H7 (cell line): ENCODE data around the gene PEMT. TPM values are rescaled to one million over a fixed set of nuclear protein-coding genes. Genes with fewer than 3 reads are reported as not detected.
A peak's percentile ranks its signal among the peaks of the same experiment; 100 is the strongest.

Source experiments
- DNase-seq: peaks from one replicate; pipeline ENCODE4 v3.0.0; 2012
- H3K27me3 ChIP-seq: 2 replicates; pipeline ENCODE4 v1.6.0; 2011; ENCODE audit warnings: mild to moderate bottlenecking, low read length; ENCODE audit not compliant: control insufficient read depth, insufficient read depth
- H3K36me3 ChIP-seq: replicated peaks from 2 replicates; pipeline ENCODE4 v1.5.1; 2011; ENCODE audit warnings: low read length; ENCODE audit not compliant: control insufficient read depth, insufficient read depth
- H3K4me3 ChIP-seq: 2 replicates; pipeline ENCODE4 v1.5.1; 2011; ENCODE audit warnings: low read depth, mild to moderate bottlenecking, control low read depth, low read length, moderate library complexity; ENCODE audit not compliant: insufficient read depth
- total RNA-seq: library from RNA; depleted of rRNA; stranded (reverse); fragments of >200 nt; shearing (Covaris generic); gene quantifications from 2 replicates; pipeline ENCODE4 v1.2.3, GENCODE V29; 2014

The PEMT gene
- total RNA-seq, 1 experiment from 2014 or later: 99.1 TPM

GRCh38 chr17:17545984-17546383 lies 45.5 kb downstream of the PEMT start:
- no peaks in the 10 kb centered on the region for H3K36me3 ChIP-seq
- no peak for DNase-seq
- H3K27me3 ChIP-seq: no peaks in the 10 kb centered on the region
- H3K4me3 ChIP-seq: no peak overlapping the region

- no peak for DNase-seq
- no peaks in the 10 kb centered on the region for H3K27me3 ChIP-seq
These were observed 46.3 kb downstream of the PEMT start for GRCh38 chr17:17545031-17545820.

DNA sequence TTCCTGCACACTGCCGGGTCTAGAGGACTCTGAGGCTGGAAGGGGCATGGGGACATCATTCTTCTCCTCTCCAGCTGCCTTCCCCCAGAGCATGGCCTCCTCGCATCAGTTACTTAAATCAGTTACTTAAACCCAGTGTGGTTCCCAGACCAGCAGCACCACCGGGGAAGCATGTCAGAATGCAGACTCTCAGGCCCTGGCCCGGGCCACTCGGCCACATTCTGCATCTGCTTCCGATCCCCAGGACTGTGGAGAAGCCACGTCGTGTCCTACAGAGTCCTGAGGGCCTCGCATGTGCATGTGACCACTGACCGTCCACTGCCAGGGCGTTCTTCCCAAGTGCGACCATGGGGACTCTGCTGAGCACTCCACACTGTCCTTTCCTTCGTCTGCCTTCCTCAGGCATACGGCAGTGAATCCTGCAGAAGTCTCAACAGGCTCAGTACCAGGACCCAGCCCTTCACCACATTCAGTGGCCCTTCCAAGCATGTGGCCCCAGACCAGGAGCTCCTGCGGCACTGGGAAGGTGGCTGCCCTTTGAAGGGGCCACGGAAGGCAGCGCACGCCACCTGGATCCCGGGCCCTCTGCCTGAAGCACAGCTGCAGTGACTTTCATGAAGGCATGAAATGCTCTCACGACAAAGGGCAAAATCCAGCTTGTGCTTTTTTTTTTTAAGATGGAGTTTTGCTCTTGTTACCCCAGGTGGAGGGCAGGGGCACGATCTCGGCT lies 48.4 kb downstream of the PEMT start:
- Histone ChIP-seq H3K36me3 (no peaks in the 10 kb centered on the region), H3K4me3 (no peak overlapping the region), H3K27me3 (no peaks in the 10 kb centered on the region)
- no peak for DNase-seq

More at GRCh38 chr17:17545031-17545820, 46.3 kb downstream of the PEMT start:
- Histone ChIP-seq H3K4me3 (no peak overlapping the region), H3K36me3 (no peaks in the 10 kb centered on the region)

GRCh38 chr17:17541640-17542001 lies 49.9 kb downstream of the PEMT start:
- Histone ChIP-seq H3K4me3 (no peak overlapping the region), H3K27me3 (no peaks in the 10 kb centered on the region), H3K36me3 (no peaks in the 10 kb centered on the region)
- no peak for DNase-seq

- no peaks in the 10 kb centered on the region for H3K36me3 ChIP-seq
- H3K4me3 ChIP-seq: no peak overlapping the region
- H3K27me3 ChIP-seq: no peaks in the 10 kb centered on the region
- DNase-seq: no peak
These were observed 50.4 kb downstream of the PEMT start for GRCh38 chr17:17540935-17541639.

DNA sequence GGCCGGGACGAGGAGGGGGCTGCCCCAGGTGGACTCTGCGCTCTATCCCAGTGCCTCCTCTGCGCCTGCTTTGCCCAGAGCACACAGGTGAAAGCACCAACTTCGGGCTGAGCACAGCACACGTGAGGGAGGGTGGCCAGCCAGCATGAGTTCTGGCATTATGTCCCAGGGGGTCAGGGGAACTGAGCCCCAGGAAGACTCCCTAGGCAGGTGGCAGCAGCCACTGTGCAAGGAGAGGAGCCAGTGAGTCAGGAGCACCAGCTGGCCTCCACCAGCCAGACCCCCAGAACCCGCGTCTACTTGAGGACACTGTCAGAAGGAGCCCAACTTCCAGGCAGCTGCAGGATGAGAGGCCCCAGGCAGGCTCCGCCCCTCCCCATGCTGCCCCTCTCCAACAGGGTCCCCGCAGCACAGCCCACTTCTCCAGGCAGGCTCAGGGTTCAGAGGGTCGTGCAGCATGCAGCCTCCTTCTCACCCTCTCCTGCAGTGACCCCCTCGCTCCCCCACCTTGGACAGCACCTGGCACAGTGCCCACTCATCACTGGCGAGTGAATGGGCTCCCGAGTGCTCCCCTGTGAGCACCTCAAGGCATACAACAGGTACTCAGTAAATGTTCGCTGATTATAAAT lies 51.1 kb downstream of the PEMT start:
- Histone ChIP-seq H3K27me3 (no peaks in the 10 kb centered on the region), H3K36me3 (no peaks in the 10 kb centered on the region), H3K4me3 (no peak overlapping the region)
- peak; percentile 84 for DNase-seq

DNA sequence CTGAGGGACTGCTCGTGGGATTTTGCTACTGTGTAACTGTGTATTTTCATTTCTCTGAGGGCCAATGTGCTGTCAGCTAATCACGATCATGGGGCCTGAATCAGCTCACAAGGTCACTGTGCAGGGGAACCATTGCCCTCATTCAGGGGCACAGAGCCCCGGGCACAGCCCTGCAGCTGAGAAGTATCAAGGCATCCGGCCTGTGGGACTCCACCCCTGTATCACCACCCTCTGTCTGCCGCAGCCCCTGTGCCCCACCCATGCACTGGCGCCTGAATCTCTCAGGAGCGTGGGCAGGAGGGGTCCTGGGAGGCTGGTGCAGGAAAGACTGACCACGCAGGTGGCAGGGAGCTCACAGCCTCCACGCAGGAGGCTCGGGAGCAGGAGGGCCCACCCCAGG lies 51.9 kb downstream of the PEMT start:
- H3K36me3 ChIP-seq: no peaks in the 10 kb centered on the region
- no peak for DNase-seq
- H3K4me3 ChIP-seq: no peak overlapping the region
- H3K27me3 ChIP-seq: no peaks in the 10 kb centered on the region

DNA sequence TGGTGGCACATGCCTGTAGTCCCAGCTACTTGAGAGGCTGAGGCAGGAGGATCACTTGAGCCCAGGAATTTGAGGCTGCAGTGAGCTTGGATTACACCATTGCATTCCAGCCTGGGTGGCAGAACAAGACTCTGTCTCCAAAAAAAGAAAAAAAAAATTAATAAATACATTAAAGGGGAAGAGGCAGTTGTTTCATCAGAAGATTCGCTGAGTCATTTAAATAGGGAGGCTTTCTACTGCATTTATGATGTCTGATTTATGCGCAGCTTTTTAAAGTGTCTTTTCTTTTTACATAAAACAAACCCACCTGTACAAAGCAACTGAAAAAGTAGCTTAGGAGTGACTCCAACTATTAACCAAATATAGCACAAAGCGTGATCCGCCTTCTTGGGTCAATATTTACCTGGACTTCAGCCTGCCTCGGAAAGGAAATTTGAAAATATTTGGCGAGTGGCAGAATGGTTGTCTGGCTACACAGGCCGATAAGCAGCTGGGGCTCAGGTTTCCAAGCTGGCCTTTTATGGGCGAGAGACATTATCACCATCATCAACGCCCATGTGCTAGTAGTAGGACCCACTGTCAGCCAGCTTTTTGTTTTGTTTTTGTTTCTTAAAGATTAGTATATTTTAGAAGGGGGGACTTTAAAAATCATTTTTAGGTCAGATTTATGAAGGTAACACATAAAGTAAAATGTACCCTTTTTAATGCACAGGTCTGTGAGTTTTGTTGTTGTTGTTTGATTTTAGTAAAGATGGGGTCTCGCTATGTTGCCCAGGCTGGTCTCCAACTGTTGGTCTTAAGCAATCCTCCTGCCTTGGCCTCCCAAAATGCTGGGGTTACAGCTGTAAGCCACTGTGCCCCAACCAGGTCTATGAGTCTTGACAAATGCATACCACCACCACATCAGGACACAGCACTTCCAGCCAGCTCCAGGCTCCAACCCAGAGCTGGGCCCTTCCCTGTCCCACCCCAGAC lies 52.8 kb downstream of the PEMT start:
- no peaks in the 10 kb centered on the region for H3K36me3 ChIP-seq
- H3K4me3 ChIP-seq: no peak overlapping the region
- no peak for DNase-seq
- H3K27me3 ChIP-seq: no peaks in the 10 kb centered on the region

- no peak for DNase-seq
- H3K36me3 ChIP-seq: no peaks in the 10 kb centered on the region
These were observed 54.0 kb downstream of the PEMT start for GRCh38 chr17:17537311-17538099.

GRCh38 chr17:17536702-17537101 lies 54.8 kb downstream of the PEMT start:
- no peaks in the 10 kb centered on the region for H3K27me3 ChIP-seq
- no peak for DNase-seq

More at GRCh38 chr17:17537311-17538099, 54.0 kb downstream of the PEMT start:
- no peak overlapping the region for H3K4me3 ChIP-seq
- H3K27me3 ChIP-seq: no peaks in the 10 kb centered on the region

GRCh38 chr17:17535957-17536356 lies 55.6 kb downstream of the PEMT start:
- Histone ChIP-seq H3K27me3 (no peaks in the 10 kb centered on the region), H3K36me3 (no peaks in the 10 kb centered on the region), H3K4me3 (no peak overlapping the region)
- no peak for DNase-seq

More at GRCh38 chr17:17536702-17537101, 54.8 kb downstream of the PEMT start:
- Histone ChIP-seq H3K36me3 (no peaks in the 10 kb centered on the region), H3K4me3 (no peak overlapping the region)

GRCh38 chr17:17533901-17534441 lies 57.5 kb downstream of the PEMT start:
- DNase-seq: no peak
- Histone ChIP-seq H3K4me3 (no peak overlapping the region), H3K36me3 (no peaks in the 10 kb centered on the region), H3K27me3 (no peaks in the 10 kb centered on the region)

DNA sequence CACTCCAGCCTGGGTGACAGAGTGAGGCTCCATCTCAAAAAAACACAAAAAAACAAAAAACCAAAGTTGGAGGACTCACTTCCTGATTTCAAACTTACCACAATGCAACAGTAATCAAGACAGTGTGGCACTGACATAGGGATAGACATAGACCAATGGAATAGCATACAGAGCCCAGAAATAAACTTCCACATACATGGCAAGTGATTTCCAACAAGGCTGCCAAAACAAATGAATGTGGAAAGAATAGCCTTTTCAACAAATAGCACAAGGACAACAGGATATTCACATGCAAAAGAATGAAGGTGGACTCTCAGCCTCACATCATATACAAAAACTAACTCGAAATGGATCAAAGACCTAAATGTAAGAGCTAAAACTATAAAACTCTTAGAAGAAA lies 58.5 kb downstream of the PEMT start:
- DNase-seq: no peak
- H3K27me3 ChIP-seq: no peaks in the 10 kb centered on the region
- no peak overlapping the region for H3K4me3 ChIP-seq
- no peaks in the 10 kb centered on the region for H3K36me3 ChIP-seq
